Stimulated activated CD8-positive, alpha-beta memory T cell treated with anti-CD3 and anti-CD28 coated beads, Interleukin-15, amount 100 ng/mL, for 24 hours (primary cell): ENCODE results near the gene ADAM30.
"Not testable (repeated sequence)": the region's sequence is repeated elsewhere in the genome, so short reads cannot be mapped to it uniquely, and the experiment has no call there.

Source experiments
- DNase-seq: peaks from one replicate; pipeline ENCODE4 v3.0.0-alpha.2; 2020; ENCODE audit warnings: low read depth

The ADAM30 gene

GRCh38 chr1:119873135-119874015 lies 22.9 kb downstream of the ADAM30 start:
- DNase-seq = no peak

DNA sequence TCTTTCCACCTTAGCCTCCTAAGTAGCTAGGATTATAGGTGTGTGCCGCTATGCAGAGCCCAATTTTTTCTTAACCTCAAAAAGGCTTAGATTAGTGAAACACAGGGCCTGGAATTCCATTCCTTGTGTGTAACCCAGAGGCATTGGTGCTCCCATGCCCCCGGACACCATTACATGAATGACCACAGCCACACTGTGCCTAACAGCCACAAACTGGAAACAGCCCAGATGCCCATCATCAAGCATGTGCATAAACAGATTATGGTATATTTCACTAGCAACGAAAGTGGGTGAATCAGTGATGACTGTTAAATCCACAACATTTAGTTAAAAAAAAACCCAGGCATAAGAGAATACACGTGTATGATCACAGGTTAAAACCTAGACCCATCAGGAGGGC lies 24.4 kb downstream of the ADAM30 start:
- no peak for DNase-seq

GRCh38 chr1:119870917-119871596 lies 25.3 kb downstream of the ADAM30 start:
- DNase-seq = peak; percentile 48

GRCh38 chr1:119869995-119870394 lies 26.3 kb downstream of the ADAM30 start:
- DNase-seq = no peak

DNA sequence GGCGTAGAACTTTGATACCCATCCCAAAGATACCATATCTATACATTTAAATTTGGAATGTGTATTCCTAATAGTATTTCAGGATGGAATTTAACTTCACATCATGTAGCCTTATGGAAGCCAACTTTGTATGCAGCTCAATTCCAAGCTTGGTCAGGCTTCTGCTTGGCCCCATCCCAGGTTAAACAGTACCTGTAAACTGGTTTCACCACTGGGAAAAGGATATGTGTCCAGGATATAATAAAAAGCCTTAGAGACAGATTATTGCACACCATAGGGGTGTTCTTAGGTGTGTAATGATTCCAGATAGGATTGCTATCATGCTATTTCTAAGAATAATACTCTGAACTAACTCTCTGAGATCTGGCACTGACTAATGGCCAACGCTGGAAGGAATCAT lies 28.1 kb downstream of the ADAM30 start:
- no peak for DNase-seq

DNA sequence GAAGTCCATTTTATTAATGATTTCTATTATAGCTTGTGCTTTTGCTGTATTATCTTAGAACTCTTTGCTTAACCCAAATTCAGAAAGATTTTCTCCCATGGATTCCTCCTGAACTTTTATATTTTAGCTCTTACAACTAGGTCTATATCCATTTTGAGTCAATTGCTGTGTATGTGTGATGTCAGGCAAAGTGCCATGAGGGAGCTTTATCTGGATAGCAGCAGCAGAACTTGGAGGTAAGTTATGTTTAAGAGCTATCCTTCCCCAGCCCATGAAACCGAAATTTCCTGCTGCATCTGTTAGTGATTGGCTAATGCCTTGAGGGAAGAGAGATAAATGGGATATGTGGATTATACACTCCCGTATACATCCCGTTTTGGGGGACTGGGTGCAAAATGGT lies 29.9 kb downstream of the ADAM30 start:
- DNase-seq = no peak

- no peak for DNase-seq
These were observed 30.7 kb downstream of the ADAM30 start for GRCh38 chr1:119865627-119866026.

DNA sequence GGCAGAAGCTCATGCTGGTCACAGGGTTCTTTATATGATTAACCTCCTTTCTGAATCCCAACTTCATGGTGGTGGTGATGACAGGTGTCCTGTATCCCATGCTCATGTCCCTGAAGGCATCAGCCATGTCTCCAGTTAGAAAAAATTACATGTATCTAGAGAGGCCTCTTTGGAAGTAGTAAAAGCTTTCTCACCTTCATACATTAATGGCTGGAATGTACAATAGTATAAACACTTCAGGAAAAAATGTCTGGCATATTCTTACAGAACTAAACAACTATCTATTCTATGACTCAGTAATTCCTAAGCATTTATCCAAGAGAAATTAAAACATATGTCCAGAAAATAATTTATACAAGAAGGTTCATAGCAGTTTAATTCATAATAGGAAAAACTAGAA lies 34.0 kb downstream of the ADAM30 start:
- no peak for DNase-seq

DNA sequence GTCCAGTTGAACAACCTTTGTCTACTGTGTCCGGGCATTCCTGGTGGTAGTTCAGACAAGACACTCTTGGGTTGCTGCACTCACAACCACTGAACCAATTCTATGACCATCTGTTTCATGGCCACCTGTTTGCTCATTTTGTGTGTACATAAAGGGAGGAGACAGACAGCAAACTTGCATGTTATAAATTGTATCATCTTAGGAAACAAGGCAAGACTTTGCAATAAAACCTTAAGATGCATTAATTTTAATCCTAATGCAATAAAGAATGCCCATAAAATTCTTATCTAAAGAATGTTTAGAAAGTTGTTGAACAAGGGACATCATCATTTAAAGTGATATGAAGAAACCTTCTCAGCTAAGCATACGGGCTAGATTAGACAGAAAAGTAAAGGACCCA lies 34.8 kb downstream of the ADAM30 start:
- no peak for DNase-seq

DNA sequence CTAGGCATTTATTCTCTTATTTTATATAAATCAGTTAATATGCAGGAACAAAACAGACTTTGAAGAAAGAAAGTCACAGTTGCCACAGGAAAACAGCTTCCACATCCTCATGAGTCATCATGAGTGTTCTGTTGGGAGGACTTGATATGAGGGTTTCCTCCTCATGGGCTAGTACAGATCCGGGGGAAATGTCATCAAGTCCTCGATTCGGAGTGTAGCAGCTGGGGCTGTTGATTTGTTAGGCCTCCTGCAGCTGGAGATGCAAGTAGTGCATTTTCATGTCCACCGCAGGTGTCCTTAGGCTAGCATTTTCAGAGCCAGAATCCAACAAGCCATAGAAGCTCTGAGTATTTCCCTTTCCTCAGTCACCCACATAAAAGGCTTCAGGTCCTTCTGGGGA lies 36.7 kb downstream of the ADAM30 start:
- DNase-seq = no peak

GRCh38 chr1:119858556-119859214 lies 37.6 kb downstream of the ADAM30 start:
- DNase-seq = not testable (repeated sequence)

DNA sequence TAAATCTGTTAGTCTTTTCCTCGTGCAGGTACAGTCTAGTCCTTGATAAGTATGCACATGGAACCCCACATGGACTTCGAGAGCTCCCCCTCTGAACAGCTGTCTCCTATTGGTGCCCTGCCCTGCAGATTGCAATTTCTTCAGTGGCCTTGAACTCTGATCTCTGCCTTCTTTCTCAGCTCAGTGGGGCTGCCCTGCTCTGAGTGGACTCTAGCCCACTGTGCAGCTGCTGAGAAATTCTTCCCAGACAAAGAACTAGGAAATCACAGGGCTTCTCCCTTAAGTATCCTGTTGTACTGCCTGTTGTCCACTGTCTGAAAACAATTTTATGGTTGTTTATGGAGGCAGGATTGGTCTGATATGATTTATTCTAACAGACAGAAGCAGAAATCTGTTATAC lies 38.2 kb downstream of the ADAM30 start:
- no peak for DNase-seq

- DNase-seq = no peak
These were observed 43.2 kb downstream of the ADAM30 start for GRCh38 chr1:119853155-119853554.

- DNase-seq = not testable (repeated sequence)
These were observed 52.1 kb downstream of the ADAM30 start for GRCh38 chr1:119844206-119844605.
